ENCODE data around the gene HP1BP3.
"Not testable (repeated sequence)": the region's sequence is repeated elsewhere in the genome, so short reads cannot be mapped to it uniquely, and the experiment has no call there.

HP1BP3 gene

DNA sequence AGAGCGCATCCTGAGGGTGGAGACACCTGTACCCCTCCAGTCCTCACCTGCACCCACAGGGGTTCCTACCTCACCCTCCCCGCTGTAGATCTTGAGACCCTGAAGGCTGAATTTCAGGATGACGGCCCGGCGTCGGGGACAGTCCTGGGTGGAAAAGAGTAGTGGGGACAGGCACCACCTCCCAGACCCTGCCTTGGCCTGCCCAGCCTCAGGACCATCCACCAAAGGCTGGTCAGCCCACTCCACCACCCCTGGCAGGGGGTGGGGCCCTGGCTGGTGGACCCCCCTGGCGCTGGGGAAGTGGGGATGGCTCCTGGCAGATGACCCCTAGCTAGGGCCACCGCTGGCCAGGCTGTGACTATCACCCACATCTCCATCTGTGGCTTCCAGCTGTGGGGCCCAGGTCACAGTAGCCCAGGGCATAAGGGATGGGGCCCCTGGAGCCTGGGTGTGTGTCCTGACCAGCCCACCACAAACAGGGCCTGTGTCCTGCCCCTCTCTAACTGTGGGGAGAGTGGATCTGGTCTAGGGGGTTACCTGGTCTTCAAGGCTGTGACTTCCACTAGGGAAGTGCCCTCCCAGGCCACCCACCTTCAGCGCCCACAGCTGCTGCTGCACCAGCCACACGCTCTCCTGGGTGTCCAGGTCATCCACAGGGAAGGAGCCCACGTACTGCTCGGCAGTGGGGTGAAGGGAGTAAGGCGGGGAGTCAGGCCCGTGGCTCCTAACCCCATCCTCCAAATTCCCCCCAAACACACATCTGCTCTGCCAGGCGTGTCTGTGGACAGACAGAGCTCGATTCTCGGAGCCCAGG lies 60.0 kb downstream of the HP1BP3 start:
- DNase-seq (ENCODE audit: low read depth): no peak

DNA sequence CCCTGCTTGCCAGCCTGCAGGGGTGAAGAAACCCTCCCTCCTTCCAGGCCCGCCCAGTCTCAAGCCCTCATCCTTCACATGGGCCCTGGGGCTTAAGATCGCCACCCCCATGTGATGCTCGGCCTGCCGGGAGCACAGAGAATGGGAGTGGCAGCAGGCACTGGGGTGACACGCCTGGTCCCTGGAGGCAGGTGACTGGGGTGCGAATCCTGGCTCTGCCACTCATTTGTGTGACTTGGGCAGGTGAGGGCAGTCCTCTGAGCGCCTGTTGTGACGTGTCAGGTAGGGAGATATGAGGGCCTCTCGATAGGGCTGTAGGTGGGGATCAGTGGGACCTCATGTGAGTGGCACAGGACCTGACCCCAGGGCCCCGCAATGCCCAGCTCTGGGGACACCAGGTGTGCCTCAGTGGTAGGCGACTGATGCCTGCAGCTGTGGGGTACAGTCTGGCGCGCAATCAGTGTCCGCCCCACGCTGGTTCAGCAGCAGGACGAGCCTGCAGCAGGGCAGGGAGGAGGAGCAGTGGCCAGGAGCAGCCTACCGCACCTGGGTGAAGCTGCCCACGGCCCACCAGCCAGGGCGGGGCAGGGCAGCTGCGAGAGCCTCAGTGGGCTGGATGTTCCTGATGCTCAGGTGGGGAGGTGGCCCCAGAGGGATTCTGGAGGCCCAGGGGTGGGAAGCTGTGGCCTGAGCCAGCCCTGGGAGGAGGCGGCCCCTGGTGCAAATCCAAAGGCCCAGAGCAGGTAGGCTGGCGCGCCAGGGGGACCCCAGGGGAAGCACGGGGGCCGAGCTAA lies 60.8 kb downstream of the HP1BP3 start:
- no peak for DNase-seq (ENCODE audit: low read depth)

DNA sequence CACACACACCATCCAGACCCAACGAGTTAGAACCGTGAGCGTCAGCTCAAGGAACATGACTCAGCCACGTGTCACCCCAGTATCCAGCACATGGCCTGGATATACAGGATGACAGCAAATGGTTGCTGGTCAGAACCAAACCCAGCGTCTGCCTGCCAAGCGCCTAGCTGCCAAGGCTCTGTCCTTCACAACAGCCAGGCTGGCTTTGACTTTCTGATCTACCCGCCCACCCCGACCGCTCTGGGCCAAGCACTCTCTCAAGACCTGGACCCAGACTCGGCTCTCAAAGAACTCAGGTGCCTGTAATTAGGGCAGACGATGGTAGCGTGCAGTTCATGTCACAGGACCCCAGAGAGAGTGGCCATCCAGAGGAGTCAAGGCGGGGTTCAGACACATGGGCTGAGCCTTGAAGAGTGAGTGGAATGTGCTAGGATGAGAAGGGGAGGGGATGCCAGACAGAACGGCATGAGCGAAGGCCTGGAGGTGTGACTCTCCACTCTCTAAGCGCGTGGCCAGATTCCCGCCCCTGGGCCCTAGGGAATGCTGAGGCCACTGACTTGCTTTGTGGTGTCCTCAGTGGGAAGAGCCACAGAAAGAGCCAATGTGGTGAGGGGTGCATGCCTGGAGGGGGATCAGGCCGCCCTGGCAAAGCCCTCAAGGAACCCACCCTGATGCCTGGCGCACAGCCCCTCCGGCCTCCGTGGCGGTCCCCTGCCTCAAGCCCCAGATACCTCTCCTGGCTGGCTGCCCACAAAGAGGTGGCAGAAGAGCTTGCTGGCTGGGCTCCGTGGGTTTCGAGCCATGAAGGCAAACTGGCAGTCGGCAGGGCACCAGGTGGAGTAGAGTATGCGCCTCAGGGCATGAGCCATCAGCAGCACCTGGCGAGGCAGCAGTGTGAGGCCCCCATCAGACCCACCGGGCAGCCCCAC lies 61.7 kb downstream of the HP1BP3 start:
- no peak for DNase-seq (ENCODE audit: low read depth)

DNA sequence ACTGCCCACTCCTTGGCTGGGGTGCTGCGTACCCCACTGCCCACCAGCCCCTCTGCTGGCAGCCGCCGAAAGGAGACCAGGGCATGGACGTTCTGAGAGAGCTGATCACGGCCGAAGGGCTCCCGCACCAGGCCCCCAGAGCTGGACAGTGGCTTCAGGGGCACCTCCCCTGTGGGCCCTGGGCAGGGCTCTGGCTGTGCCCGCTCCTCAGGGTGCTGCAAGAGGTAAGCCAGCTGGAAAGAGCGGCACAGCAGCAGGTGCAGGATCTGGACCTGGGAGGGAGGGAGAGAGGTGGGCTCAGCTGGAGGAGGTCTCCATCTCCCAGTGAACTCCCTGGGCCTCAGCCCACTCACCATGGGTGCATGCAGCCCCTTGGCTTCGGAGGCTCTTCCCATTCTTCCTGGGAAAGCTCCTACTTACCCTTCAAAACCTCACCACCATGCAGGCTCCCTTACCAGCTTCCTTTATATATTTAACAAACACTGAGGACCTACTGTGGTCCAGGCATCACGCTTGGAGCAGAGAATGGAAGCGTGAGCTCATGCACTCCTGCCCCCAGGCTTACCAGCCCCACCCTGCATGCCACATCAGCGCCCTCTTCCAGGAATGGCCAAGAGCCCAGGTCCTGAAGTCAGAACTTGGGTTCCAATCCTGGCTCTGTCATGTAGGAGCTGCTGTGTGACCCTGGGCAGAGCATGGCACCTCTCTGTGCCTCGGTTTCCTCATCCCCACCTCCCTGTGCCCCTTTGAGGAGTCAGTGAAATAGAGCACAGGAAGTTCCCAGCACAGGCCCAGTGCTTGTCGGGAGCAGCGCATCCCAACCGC lies 62.5 kb downstream of the HP1BP3 start:
- no peak for DNase-seq (ENCODE audit: low read depth)

DNA sequence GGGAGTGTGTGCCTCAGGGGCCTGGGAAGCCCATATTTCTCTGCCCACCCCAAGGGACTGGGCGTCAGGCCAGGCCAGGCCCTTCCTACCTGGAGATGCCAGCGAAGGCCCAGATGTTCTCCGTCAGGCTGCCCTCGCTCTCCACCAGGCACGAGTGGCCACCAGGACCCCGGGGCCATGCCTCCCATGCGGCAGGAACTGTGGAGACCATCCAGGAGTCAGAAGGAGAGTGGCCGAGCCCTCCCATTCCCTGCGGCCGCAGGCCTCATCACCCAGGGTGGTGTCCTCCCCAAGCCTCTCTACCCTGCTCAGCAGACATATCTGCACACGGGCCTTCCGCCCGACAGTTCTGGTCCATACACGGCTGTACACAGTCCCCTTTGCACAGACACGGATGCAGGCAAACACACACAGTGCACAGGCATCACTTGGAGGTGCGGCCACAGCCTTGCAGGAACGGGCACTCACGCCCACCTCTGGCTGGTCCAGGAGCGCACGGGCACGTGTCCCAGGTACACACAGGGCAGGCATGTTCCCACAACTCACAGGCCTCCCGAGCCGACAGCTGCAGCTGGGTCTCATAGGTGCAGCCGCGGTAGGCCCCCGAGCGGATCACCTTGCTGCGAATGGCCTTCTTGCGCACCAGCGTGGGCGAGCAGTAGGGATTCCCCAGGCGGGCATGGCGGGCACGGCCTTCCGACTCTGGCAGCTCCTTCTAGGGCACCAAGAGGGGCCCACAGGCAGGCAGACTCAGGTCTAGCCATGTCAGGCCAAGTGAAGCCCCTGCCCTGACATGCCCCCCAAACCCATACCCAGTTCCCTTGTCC lies 63.4 kb downstream of the HP1BP3 start:
- no peak for DNase-seq (ENCODE audit: low read depth)

DNA sequence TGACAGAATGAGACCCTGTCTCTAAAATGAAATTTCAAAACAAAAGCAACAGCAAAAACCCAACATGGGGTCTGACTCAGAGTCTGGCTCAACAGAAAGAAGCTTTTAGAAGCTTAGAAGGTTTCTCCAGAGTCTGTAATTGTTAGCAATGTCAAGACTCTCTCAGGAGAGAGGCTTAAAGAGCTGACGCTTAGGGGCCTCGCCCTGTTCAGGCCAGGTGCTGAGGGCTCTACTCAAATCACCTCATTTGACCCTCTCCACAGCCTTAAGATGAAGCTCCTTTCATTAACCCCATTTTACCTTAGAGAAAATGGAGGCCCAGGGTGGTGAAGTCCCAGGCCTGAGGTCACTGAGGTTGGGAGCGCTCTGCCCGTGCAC lies 64.0 kb downstream of the HP1BP3 start:
- DNase-seq (ENCODE audit: low read depth): no peak

DNA sequence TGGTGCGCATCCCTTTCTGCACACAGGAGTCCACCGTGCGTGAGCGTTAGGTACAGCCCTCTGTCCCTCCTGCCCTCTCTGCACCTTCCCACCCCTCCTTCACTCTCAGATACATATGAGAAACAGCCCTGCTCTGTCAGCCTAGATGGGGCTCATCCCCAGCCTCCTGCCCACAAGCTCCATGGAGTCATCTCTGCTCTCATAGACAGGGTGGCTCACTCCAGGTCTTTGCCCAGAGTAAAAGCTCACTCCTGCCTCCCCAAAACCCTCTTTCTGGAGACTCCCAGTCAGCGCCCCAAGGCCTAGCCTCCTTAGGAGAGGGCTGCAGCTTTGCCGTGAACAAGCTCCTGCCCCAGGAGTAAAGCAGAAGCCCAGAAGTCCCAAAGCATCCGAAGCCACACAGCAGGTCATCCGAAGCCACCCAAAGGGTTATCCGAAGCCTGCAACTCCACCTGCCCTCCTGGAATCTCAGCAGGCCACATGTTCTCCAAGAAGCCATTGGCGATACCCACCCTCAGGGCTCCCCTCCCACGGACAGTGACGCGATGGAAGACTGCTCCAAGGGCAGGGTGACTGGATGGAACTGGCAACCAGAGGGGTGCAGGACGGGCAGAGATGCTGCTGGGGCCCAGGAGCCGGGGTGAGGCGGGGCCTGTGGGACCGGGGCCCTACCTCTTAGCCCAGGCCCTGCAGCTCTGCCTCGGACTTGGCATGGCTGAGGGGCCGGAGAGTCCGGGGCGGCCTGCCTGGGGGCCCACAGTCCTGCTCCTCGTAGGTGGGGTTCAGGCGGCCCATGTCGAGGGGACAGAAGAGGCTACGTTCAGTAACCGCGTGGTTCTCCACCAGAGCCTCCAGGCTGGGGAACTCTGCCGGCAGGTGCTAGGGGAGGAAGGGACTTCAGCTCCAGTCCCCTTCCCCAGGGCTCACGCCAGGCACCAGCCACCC lies 65.7 kb downstream of the HP1BP3 start:
- DNase-seq (ENCODE audit: low read depth): no peak

DNA sequence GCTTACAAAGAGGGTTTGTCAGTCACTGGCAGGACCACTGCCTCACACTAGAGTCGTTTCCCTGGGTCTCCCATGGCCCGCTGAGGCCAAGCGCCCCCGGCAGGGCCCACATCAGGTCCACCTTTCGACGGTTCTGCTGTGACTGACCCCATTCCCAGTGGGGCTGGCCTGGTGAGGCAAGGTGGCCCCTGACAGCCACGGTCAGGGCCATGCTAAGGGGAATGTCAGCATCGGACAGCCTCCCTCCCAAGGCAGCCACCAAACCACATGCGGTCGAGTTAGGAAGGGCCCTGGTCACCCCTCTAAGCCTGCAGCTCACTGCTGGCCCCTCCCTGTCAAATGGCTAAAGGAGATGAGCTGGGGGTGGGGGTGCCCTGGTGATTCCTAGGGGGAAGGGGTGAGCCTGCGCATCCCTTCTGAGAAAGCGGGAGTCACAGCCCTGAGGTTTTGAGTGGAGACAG lies 66.4 kb downstream of the HP1BP3 start:
- no peak for DNase-seq (ENCODE audit: low read depth)

DNA sequence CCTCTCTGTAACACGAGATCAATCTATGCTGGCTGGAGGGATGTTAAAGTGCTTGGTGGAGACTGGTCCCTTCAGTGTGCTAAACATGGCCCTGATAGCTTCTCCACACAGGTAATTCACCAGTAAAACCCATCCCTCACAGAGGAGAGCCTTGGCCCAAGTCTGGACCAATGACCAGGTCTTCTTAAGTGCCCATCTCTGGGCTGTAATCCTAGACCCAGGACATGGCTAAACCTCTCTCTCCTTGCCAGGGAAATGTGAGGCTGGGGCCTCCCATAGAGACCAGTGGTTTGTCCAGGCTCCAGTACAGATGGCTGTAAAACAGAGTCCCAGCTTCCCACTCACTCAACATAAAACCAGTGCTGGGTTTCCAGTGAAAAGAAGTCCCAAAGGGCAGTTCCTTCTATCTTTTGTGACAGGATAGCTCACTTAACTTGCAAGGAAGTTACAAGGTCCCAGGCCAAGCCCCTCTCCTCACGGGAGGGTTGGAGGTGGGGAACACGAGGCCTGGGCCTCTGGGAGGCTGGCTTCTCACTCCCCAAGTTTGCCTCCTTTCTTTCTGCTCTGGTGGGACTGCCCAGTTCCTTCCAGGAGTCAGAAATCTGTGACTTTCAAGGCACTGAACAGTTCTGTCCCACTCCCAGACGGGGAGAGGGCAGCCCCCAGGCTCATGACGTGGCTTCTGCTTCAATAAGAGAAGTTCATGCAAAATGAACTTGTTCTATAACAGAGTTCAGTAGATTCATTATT lies 67.1 kb downstream of the HP1BP3 start:
- no peak for DNase-seq (ENCODE audit: low read depth)

DNA sequence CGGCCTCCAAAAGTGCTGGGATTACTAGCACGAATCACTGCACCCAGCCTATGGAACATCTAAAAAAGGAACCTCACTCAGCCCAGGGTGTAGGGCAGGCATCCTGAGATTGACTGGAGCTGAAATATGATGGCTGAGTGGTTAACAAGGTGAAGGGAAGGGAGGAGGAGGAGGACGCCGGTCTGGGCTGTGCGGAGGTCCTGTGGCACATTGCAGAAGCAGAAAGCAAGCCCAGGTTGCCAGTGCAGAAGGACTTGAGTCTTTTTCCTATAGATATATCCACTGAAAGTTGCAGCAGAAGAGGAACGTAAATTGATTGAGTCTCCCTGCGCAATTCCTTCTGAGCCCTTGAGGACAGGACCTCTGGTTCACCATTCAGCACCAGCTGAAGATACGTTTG lies 67.8 kb downstream of the HP1BP3 start:
- no peak for DNase-seq (ENCODE audit: low read depth)

DNA sequence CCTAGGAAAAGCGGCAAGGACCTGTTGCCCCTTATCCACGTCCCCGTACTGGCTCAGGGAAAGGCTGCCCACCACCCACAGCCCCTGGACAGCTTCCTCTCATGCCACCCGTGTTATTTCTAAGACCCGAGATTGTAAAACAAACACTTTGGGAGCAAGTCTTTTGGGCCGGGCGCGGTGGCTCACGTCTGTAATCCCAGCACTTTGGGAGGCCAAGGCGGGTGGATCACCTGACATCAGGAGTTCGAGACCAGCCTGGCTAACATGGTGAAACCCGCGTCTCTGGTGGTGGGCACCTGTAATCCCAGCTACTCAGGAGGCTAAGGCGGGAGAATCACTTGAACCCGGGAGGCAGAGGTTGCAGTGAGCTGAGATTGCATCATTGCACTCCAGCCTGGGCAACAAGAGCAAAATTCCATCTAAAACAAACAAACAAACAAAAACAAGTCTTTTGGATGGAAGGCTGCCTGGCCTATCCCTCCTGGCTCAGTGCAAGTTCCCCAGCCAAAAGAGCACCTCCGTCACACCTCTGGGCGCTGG lies 68.7 kb downstream of the HP1BP3 start:
- DNase-seq (ENCODE audit: low read depth): not testable (repeated sequence)

DNA sequence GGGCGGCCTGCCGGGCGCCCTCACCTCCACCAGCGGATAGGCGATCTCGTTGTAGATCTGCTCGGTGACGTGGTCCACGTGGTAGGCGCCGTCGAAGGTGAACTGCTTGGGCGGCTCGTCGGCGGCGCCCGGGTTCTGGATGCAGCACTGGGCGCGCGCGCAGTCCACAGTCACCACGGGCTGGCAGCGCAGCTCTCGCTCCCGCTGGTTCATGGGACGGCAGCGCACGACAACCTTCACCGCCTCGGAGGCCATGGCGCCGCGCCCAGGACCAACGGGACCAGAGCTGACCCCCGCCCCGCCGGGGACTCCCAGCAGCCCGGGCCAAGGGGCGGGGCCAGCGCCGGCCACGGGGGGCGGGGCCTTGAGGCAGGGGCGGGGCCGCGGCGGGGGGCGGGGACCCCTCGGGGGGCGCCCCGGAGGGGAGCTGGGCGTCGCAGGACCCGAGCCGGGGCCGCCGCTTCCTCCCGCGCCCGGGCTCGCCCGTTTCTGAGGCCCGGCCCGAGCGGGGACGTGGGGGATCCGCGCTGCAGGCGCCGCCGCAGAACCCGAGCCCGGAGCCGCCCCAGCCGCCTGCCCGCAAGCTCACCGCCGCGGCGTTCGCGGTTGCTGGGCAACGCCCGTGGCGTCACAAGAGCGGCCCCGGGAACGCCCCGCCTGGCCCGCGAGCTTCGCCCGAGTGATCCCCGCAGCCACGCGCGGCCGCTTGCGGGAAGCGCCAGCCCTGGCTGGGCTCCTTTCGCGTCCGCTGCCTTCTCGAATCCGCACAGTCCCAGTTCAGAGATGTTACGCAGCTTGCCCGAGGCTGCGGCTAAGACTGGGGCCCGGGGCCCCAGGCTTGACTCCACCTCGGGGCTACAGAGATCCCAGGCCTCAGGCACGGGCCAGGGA lies 69.4 kb downstream of the HP1BP3 start, which contains the start of gene KIF17:
KIF17 (minus strand) TSS at position 556 of the 891 bp plus-strand sequence; CDS start at position 255, 301 bp downstream.
- DNase-seq (ENCODE audit: low read depth): peak; percentile 49

DNA sequence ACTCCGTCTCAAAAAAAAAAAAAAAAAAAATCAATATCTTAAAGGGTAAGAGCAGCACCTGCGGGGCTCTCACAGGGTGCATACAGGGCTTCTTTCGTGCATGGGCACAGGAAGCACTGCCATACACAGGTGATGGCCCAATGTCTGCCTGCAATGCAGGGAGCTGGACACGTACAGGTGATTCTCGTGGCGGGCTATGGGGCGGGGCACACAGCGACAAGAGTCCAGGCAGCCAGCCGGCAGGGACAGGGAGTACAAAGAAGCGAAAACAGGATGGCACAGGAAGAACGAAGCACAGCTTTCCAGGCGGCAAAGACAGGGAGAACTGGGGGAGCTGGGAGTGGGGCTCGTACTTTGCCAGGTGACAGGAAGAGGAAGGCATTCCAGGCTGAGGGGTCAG lies 70.9 kb downstream of the HP1BP3 start:
- no peak for DNase-seq (ENCODE audit: low read depth)

DNA sequence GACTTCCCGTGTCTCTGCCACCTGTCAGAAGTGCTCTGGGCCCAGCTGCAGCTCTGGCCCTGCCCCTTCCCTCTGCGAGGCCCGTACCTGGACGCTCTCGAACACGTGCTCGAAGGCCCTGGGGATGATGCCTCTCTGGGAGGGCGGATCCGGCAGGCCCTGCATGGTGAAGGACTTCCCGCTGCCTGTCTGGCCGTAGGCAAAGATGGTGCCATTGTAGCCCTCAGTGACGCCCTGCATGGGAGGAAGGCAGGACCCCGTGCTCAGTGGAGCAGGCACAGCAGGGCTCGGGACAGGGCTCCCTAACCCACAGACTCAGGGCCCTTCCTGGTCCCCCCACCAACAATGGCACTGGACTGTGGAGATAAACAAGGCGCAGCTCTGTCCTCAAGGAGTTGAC lies 71.7 kb downstream of the HP1BP3 start:
- no peak for DNase-seq (ENCODE audit: low read depth)

DNA sequence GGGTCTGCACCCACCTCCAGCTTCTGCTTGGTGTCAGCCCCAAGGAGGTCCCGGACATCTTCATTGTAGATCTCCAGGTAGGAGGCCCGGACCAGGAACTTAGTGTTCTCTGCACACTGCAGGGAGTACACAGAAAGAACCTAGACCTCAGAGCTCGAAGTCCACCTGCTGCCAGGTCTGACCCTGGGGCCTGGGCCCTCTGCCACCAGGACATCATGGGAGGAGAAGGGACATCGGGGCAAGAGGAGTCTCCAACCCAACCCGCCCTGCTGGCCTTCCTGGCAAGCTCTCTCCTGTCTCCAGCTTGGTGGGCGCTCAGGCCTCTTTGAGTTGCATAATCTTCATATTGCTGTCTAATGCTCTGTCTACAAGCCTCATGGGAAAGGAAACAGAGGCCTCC lies 73.7 kb downstream of the HP1BP3 start:
- no peak for DNase-seq (ENCODE audit: low read depth)

DNA sequence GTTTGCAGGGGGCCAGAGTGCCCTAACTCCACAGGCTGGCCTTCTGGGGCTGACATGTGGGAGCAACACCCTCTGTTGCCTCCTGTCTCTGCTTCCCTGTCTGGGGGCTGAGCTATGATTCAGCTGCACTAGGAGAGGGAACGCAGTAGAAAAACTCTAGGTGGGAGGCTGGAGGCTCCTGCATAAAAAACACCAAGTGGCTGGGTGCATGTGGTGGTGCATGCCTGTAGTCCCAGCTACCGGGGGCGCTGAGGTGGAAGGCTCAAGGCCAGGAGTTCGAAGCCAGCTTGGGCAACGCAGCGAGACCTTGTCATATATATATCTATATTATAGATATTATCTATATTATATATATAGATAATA lies 74.9 kb downstream of the HP1BP3 start:
- no peak for DNase-seq (ENCODE audit: low read depth)
